GM19463 (cell line): ENCODE measurements around the gene BMP8B.
"Not testable (repeated sequence)": the region's sequence is repeated elsewhere in the genome, so short reads cannot be mapped to it uniquely, and the experiment has no call there.

Source experiments
- ATAC-seq: cut with Tn5 transposase; IDR thresholded peaks from one replicate; pipeline ENCODE4 v1.9.1; 2021; ENCODE audit warnings: mild to moderate bottlenecking, moderate library complexity; ENCODE audit not compliant: unreplicated experiment

Gene BMP8B

GRCh38 chr1:39779137-39779536 lies 9.5 kb downstream of the BMP8B start:
- ATAC-seq = no peak

DNA sequence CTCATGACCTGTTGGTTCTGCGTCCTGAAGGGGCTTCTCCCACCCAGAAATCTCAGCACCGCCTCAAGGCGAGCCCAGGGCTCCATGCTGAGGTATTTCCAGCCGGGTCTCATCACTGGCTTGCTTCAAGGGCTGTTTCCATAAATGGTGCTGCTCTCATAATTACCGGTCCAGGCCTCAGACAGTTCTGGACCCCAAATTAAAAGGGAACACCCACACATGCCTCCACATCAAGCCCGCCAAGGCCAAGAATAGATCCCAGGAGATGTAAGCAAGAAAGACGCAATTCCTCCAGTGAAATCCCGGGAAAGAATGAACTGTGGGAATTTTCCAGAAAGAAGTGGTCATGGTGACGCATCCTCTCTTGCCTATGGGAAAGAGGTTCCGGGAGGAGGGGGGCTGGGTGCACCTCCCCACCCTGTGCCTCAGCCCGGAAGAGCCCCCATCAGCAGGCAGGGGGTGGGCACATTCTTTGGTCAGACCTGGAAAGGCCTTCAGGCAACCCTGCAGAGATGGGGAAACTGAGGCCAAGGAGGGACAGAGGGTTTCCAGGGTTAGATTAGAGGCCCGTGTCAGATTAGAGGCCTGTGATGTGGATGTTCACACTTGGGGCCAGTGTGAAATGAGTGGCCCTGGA lies 10.1 kb downstream of the BMP8B start:
- not testable (repeated sequence) for ATAC-seq

GRCh38 chr1:39777896-39778295 lies 10.8 kb downstream of the BMP8B start:
- ATAC-seq = not testable (repeated sequence)

DNA sequence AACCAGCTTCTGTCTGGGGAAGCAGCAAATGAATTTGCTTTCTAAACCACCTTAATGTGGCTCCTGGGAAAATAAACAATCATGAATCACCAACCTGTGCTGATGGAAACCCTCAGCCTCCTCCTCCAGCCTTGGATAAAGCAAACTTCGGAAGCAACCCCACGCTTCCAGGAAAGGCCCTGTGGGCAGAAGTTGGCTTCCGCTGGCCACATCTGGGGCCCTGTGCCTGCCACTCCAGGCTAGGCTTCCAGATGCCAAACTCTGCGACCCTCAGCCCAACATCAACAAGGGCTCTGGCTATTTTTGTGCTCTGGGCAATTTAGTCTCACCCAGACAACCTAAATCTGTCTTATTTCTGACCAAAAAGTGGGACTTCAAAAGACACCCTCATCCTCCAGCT lies 11.4 kb downstream of the BMP8B start:
- ATAC-seq = no peak

DNA sequence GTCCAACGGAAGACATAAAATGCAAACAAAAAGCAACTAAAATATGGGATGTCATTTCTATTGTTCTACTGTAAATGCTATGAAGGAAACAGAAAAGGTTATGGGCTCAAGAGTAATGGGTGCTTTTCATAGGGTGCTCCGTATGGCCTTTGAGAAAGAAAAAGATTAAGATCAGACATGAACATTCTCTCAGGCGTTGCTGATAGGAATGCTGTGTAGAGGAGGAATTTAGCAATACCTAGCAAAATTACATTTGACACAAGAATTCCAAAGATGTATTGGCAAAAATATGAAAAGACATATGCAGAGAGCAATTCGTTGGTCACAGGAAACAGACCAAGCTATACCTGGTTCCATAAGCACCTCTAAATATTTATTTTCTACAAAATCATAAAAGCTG lies 11.8 kb downstream of the BMP8B start:
- ATAC-seq = no peak

DNA sequence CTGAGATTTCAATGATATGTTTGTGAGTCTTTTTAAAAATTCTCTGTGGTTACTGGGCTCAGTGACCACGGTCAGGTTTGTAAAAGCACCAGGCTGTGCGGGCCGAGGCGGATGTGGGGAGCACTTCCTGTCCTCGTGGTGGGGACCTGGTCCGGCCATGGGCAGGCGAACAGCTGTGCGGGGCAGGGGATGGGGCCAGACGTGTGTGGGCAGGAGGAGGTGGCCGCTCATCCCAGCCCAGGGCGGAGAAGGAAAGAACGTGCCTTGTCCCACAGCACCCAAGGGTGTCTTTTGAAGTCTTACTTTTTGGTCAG lies 12.3 kb downstream of the BMP8B start:
- peak; percentile 66 for ATAC-seq

- ATAC-seq = peak; percentile 60
Observed at GRCh38 chr1:39775676-39776399, 12.8 kb downstream of the BMP8B start.

DNA sequence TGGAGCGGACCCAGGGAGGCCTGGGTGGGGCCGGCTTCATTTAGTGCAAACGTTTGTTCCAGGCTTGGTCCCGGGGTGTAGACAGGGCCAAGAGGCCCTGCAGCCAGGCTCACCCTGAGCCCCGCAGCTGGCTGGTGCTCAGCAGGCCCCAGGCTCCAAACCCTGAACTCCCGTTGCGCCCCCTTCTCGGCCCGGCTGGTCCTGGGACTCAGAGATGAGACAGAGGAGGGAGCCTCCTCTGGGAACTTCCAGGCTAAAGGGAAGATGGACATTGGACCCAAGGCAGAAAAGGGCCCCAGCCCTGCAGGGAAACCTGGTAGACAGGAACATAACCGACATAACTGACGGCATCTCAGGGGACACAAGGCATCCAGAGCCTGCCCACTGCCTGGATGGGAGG lies 13.5 kb downstream of the BMP8B start:
- ATAC-seq = not testable (repeated sequence)

GRCh38 chr1:39773369-39773979 lies 15.2 kb downstream of the BMP8B start:
- ATAC-seq = not testable (repeated sequence)

GRCh38 chr1:39771022-39771532 lies 17.6 kb downstream of the BMP8B start, which contains the start of gene OXCT2:
TSS of gene OXCT2 (minus strand) at chr1:39771348. CDS start at chr1:39771255, 93 bp downstream.
- ATAC-seq = peak; percentile 42

DNA sequence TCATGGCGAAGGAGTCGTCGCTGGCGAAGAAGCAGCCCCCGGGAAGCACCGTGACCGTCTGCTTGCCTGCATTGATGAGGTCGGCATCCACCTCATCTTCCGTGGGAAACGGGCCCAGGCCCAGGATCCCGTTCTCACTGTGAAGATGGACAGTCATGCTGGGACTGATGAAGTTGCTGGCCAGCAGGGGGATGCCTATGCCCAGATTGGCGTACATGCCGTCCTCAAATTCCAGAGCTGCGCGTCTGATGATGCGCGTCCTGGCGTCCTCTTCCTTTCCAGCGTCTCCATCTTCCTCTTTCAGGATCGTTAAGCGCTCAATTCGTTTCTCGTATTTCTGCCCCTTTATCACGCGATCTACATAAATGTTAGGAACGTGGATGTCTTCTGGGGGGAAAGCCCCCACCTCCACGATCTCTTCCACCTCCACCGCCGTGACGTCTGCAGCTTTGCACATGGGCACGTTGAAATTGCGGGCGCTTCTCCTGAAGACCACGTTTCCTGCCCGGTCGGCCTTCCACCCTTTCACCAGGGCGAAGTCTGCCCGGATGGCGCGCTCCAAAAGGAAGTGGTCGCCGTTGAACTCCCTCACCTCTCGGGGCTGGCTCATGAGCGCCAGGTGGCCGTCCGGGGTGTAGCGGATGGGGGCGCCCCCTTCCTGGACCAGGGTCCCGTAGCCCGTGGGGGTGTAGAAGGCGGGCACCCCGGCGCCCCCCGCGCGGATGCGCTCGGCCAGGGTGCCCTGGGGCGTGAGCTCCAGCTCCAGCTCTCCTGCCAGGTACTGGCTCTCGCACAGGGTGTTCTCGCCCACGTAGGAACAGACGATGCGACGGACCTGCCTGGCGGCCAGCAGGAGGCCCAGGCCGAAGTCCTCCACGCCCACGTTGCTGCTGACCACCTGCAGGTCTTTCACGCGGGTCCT lies 18.3 kb downstream of the BMP8B start:
- ATAC-seq = peak; percentile 57

GRCh38 chr1:39769502-39769901 lies 19.2 kb downstream of the BMP8B start:
- ATAC-seq = not testable (repeated sequence)

DNA sequence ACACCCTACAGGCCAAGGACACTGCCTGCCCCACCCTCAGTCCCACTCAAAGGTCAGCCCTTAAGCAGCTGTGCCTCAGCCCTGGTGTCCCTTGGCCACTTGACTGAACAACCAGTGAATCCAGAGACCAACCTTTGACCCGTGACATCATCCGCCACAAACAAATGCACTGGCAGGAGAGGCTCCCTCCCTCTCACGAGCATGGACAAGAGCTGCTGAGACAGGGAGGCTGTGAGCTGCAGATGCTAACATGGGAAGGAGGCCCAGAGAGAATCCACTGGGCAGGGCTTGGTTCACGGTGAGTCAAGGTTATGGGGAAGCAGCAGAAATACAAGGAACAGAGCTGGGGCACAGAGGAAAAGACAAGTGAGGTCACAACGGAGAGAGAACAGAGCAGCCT lies 22.2 kb downstream of the BMP8B start:
- ATAC-seq = not testable (repeated sequence)

GRCh38 chr1:39764512-39764911 lies 24.2 kb downstream of the BMP8B start:
- ATAC-seq = not testable (repeated sequence)

- not testable (repeated sequence) for ATAC-seq
Observed at GRCh38 chr1:39763619-39764374, 24.9 kb downstream of the BMP8B start.

- no peak for ATAC-seq
Observed at GRCh38 chr1:39762550-39763540, 25.8 kb downstream of the BMP8B start.

DNA sequence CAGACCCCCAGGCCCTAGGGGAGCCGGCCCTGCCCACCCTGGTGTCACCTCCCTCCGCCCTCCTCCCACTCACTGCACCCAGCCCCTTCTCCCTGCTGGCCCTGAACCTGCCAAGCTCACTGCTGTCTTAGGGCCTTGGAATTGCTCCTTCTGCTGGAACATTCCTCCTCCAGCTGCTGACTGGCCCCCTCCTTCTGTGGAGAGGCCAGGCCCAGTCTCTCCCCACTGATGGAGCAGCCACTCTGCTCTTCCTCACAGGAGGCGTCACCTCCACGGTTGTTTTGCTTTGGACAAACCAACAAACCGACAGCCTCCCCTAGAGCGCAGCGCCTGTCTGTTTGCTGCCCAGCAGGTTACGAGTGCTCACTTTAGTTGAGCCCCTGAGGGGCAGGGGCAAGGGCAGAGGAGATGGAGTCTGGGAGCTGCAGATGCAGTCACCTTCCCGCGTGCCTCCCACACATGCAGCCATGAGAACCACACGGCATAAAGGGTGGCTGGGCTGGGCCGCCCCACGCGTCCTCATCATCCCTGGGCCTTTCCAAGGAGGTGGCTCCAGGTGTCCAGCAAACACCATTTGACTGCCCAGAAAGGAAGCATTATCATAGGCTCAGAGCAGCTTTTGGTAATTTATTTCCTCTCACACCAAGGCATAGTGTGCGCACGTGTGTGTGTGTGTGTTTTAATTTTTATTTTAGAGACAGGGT lies 27.0 kb downstream of the BMP8B start:
- no peak for ATAC-seq

- no peak for ATAC-seq
Observed at GRCh38 chr1:39761016-39761415, 27.6 kb downstream of the BMP8B start.
